Breast epithelium (tissue), 4 donors: ENCODE data around the gene MAP3K14. TPM values are rescaled to one million over a fixed set of nuclear protein-coding genes. Genes with fewer than 3 reads are reported as not detected.

ENCODE experiments used
- DNase-seq, 2 donors: peaks; one replicate each; pipeline ENCODE4 v3.0.0-alpha.2; 2019; ENCODE audit warnings: low spot score in 2 of 2
- H3K27ac ChIP-seq, 2 donors: fragments of 200-600 bp; sonication (generic) in 1 of 2; one replicate each; pipeline ENCODE4 v1.5.1; 2016 to 2019; ENCODE audit warnings: mild to moderate bottlenecking in 1 of 2
- H3K27me3 ChIP-seq, 2 donors: fragments of 200-600 bp; sonication (generic) in 1 of 2; one replicate each; pipeline versions ENCODE4 v1.5.1 to v1.6.0; 2017 to 2019; ENCODE audit warnings: control low read depth in 1 of 2, mild to moderate bottlenecking in 1 of 2
- H3K36me3 ChIP-seq: fragments of 200-600 bp; one replicate; pipeline ENCODE4 v1.5.1; 2019
- H3K4me1 ChIP-seq, 2 donors: fragments of 200-600 bp; sonication (generic); one replicate each; pipeline ENCODE4 v1.5.1; 2016 to 2019; ENCODE audit warnings: control low read depth in 1 of 2
- H3K4me3 ChIP-seq, 3 donors: fragments of 200-600 bp; sonication (generic); 1 replicate in 2 of 3; 2 replicates in 1 of 3; pipeline ENCODE4 v1.5.1; 2016 to 2019; ENCODE audit warnings: mild to moderate bottlenecking in 3 of 3, moderate library complexity in 2 of 3
- H3K9me3 ChIP-seq, 2 donors: fragments of 200-600 bp; sonication (generic) in 1 of 2; one replicate each; pipeline ENCODE4 v1.5.1; 2016 to 2019; ENCODE audit warnings: control low read depth in 1 of 2
- POLR2A ChIP-seq: fragments of 450-650 bp; IDR thresholded peaks from one replicate; pipeline ENCODE4 v1.6.1; 2016; ENCODE audit warnings: antibody characterized with exemption, mild to moderate bottlenecking, moderate library complexity
- POLR2AphosphoS5 ChIP-seq, 3 donors: sonication (generic); formaldehyde crosslinking; IDR thresholded peaks; one replicate each; pipeline ENCODE4 v1.6.1; 2017; ENCODE audit warnings: antibody characterized with exemption in 3 of 3
- intact Hi-C: fragments of 100-400 bp; cut with DNase I; formaldehyde crosslinking; loops from one replicate; pipeline ENCODE4 v1.15.1; 2023; ENCODE audit warnings: low total_unique reads
- total RNA-seq, 3 donors: library from RNA; depleted of rRNA; stranded (reverse); fragments of >200 nt; gene quantifications; one replicate each; pipeline ENCODE4 v1.1.0, GENCODE V29; 2016
- TF ChIP-seq, protein P1 (sequence below), 3 donors: fragments of 450-650 bp; IDR thresholded peaks; one replicate each; pipeline ENCODE4 v1.5.1; 2016 to 2017; ENCODE audit warnings: antibody characterized with exemption in 3 of 3, mild to moderate bottlenecking in 3 of 3, moderate library complexity in 3 of 3

Gene MAP3K14
- total RNA-seq, 3 donors from 2014 or later: 4.3 to 12.3 (median 6.9) TPM

DNA sequence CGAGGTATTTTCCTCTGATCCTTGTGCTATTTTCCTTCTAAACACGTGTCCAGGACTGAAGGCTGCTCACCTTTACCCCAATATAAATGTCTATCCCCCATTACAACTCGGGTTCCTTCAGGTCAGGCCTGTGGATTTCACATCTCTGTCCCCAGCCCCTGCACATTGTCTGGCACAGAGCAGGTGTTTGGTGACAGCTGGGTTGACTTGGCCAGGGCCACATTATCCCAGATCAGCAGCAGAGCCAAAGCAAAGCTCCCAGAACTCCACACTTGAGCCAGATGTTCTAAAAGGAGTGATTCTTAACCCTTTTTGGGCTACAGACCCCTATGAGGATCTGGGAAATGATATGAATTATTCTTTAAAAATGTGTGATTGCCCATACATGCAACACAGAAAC is 36.9 kb downstream of the MAP3K14 start:
- Histone ChIP-seq H3K9me3 (no peaks in the 10 kb centered on the region), H3K4me3 (no peak overlapping the region), H3K27ac (no peak overlapping the region), H3K4me1 (peaks cover 0 to 6% of the 10 kb centered on the region in 2 donors), H3K36me3 (no peaks in the 10 kb centered on the region), H3K27me3 (no peaks in the 10 kb centered on the region)
- TF ChIP-seq, protein P1, sequence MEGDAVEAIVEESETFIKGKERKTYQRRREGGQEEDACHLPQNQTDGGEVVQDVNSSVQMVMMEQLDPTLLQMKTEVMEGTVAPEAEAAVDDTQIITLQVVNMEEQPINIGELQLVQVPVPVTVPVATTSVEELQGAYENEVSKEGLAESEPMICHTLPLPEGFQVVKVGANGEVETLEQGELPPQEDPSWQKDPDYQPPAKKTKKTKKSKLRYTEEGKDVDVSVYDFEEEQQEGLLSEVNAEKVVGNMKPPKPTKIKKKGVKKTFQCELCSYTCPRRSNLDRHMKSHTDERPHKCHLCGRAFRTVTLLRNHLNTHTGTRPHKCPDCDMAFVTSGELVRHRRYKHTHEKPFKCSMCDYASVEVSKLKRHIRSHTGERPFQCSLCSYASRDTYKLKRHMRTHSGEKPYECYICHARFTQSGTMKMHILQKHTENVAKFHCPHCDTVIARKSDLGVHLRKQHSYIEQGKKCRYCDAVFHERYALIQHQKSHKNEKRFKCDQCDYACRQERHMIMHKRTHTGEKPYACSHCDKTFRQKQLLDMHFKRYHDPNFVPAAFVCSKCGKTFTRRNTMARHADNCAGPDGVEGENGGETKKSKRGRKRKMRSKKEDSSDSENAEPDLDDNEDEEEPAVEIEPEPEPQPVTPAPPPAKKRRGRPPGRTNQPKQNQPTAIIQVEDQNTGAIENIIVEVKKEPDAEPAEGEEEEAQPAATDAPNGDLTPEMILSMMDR (IDR thresholded peaks at IDR 0.05): no peak
- TF ChIP-seq POLR2AphosphoS5 (IDR thresholded peaks at IDR 0.05) (no peak), POLR2A (no peak)
- DNase-seq: no peak
- intact Hi-C loops: no loop called here

DNA sequence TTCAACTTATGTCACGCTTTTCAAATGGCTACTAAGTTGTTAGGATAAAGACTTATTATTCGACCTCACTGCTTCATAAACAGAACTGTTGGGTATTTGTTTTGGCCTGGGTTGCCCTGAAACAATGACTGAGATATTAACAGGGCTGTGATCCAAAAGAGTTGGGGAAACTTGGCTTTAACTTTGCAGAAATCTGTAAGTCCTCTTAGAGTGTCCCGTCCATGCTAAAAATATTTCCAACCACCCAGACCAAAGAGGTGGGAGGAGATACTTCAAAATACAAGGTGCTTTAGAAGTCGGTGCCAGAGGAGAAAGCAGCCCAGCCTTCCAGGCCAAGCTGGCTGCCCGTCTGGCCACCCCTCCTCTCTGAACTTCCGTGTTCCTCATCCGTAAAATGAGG is 38.8 kb downstream of the MAP3K14 start:
- Histone ChIP-seq H3K4me3 (no peak overlapping the region), H3K27me3 (no peaks in the 10 kb centered on the region), H3K9me3 (no peaks in the 10 kb centered on the region), H3K4me1 (peaks cover 0 to 6% of the 10 kb centered on the region in 2 donors), H3K27ac (peak overlapping the region; percentile 75 to 79), H3K36me3 (no peaks in the 10 kb centered on the region)
- DNase-seq: no peak
- TF ChIP-seq POLR2AphosphoS5 (IDR thresholded peaks at IDR 0.05) (no peak), POLR2A (no peak)
- TF ChIP-seq, protein P1 (IDR thresholded peaks at IDR 0.05): no peak
- intact Hi-C loops: no loop called here

DNA sequence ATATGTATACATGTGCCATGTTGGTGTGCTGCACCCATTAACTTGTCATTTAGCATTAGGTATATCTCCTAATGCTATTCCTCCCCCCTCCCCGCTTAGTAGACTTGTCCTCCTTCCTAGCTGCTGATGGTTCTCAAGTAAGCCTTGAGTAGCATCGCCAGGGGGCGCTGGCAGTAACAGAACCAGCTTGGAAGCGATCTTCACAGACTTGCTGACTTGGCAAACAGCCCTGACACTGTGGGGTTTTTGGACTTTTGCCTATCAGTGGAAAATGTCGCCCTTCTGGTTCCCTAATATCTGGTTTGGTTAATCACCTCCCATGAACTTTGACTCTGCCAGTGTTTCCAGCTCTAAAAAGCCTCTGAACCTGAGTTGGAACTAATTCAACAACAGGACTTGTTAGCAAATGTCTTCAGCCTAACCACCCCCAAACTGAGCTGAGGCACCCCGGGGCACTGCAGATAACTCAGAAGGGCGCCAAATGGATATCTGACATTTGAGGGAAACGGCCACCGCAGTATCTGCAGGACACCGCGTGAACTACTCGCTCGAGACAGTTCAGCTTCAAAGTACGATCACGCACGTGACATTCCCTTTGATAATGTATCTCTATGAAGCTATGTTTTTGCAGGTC is 39.5 kb downstream of the MAP3K14 start:
- H3K27ac ChIP-seq: peak overlapping the region; percentile 75 to 79
- peak overlapping the region in 1 of 3 donors; percentile 15 for H3K4me3 ChIP-seq
- peak; percentile 90 for DNase-seq
- H3K27me3 ChIP-seq: no peaks in the 10 kb centered on the region
- no peaks in the 10 kb centered on the region for H3K36me3 ChIP-seq
- no peaks in the 10 kb centered on the region for H3K9me3 ChIP-seq
- intact Hi-C loops: no loop called here
- H3K4me1 ChIP-seq: peaks cover 0 to 6% of the 10 kb centered on the region in 2 donors
- TF ChIP-seq POLR2A (no peak), POLR2AphosphoS5 (IDR thresholded peaks at IDR 0.05) (peak; percentile 59 to 83 (median 60))
- TF ChIP-seq, protein P1 (IDR thresholded peaks at IDR 0.05): peak; percentile 74 to 91 (median 90)

DNA sequence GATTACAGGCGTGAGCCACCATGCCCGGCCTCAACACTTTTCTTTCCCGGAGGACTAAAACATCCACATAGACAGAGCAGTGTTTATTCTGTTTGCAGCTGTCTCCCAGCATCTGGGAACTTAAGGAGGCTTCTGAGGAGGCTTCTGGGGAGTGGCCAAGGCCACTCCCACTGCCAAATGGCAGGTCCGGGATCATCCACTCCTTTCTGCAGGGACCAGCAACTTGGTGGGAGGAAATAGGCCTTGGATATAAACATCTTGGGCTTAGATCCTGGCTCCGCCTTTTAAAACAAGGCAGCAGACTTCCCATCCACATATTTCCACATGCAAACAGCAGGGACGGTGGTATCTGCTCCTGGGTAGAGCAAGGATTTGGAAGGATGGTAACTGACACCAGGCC is 40.8 kb downstream of the MAP3K14 start:
- DNase-seq: no peak
- Histone ChIP-seq H3K36me3 (no peaks in the 10 kb centered on the region), H3K4me1 (peaks cover 0 to 6% of the 10 kb centered on the region in 2 donors), H3K27ac (peak overlapping the region in 1 of 2 donors; percentile 7), H3K9me3 (no peaks in the 10 kb centered on the region), H3K4me3 (no peak overlapping the region), H3K27me3 (no peaks in the 10 kb centered on the region)
- TF ChIP-seq POLR2AphosphoS5 (IDR thresholded peaks at IDR 0.05): no peak
- TF ChIP-seq POLR2A: no peak
- TF ChIP-seq, protein P1 (IDR thresholded peaks at IDR 0.05): no peak
- intact Hi-C loops: no loop called here

DNA sequence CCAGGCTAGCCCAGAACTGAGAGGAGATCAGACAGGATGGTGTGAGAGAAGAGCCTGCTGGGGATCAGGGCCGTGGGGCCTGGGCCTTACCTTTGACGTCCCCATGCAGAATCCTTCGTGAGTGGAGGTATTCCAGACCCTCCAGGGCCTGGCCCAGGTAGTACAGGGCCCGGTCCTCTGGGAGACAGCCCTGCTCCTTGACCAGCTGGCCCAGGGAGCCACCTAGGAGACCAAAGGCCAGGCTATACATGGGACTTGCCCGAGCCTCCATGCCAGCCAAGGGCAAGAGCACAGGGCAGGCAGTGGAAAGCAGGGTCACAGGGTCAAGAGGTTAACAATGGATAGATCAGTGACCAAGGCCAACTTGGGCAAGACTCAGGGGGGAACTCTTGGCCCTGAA is 42.8 kb downstream of the MAP3K14 start:
- Histone ChIP-seq H3K27ac (peak overlapping the region in 1 of 2 donors; percentile 0), H3K9me3 (no peaks in the 10 kb centered on the region), H3K27me3 (no peaks in the 10 kb centered on the region), H3K4me3 (no peak overlapping the region), H3K4me1 (peaks cover 0 to 6% of the 10 kb centered on the region in 2 donors), H3K36me3 (peaks cover 6% of the 10 kb centered on the region)
- intact Hi-C loops: no loop called here
- TF ChIP-seq POLR2A: no peak
- no peak for TF ChIP-seq POLR2AphosphoS5 (IDR thresholded peaks at IDR 0.05)
- TF ChIP-seq, protein P1 (IDR thresholded peaks at IDR 0.05): no peak
- DNase-seq: no peak
